Chondrocyte (in vitro differentiated cells): ENCODE data around the gene NLRP12. TPM values are rescaled to one million over a fixed set of nuclear protein-coding genes. Genes with fewer than 3 reads are reported as not detected.

Source experiments
- DNase-seq: peaks from one replicate; pipeline ENCODE4 v3.0.0; 2021; ENCODE audit warnings: mixed read lengths, low spot score
- H3K27ac Mint-ChIP-seq: one replicate; pipeline ENCODE4 v1.8.0; 2021; ENCODE audit warnings: mild to moderate bottlenecking, moderate library complexity, mixed read lengths; ENCODE audit not compliant: unreplicated experiment
- H3K27me3 Mint-ChIP-seq: 2 replicates; pipeline ENCODE4 v1.8.0; 2021; ENCODE audit warnings: low read depth, mixed read lengths
- H3K36me3 Mint-ChIP-seq: 2 replicates; pipeline ENCODE4 v1.8.0; 2021; ENCODE audit warnings: low read depth, mixed read lengths
- H3K4me1 Mint-ChIP-seq: 2 replicates; pipeline ENCODE4 v1.8.0; 2021; ENCODE audit warnings: low read depth, mild to moderate bottlenecking, mixed read lengths
- H3K4me3 Mint-ChIP-seq: one replicate; pipeline ENCODE4 v1.8.0; 2021; ENCODE audit warnings: mild to moderate bottlenecking, moderate library complexity, mixed read lengths; ENCODE audit not compliant: unreplicated experiment
- H3K9me3 Mint-ChIP-seq: 2 replicates; pipeline ENCODE4 v1.8.0; 2021; ENCODE audit warnings: low read depth, mixed read lengths
- CTCF ChIP-seq: fragments of 200-600 bp; sonication (generic); IDR thresholded peaks from 2 replicates; pipeline ENCODE4 v1.5.0; 2021; ENCODE audit warnings: antibody characterized with exemption, mild to moderate bottlenecking, moderate library complexity
- total RNA-seq: library from RNA; stranded (reverse); gene quantifications from 3 replicates; pipeline ENCODE4 v1.2.1, GENCODE V29; 2021

Gene NLRP12
- total RNA-seq, 1 donor from 2014 or later = not detected

GRCh38 chr19:53801257-53801656 is 22.9 kb downstream of the NLRP12 start:
- H3K27me3 Mint-ChIP-seq = no peaks in the 10 kb centered on the region
- H3K9me3 Mint-ChIP-seq = no peaks in the 10 kb centered on the region
- no peak for DNase-seq
- no peaks in the 10 kb centered on the region for H3K4me1 Mint-ChIP-seq
- no peak overlapping the region for H3K27ac Mint-ChIP-seq
- no peak for TF ChIP-seq CTCF
- H3K4me3 Mint-ChIP-seq = no peak overlapping the region
- H3K36me3 Mint-ChIP-seq = no peaks in the 10 kb centered on the region

GRCh38 chr19:53795019-53795418 is 29.1 kb downstream of the NLRP12 start:
- Mint-ChIP-seq H3K27ac (no peak overlapping the region), H3K36me3 (no peaks in the 10 kb centered on the region), H3K27me3 (no peaks in the 10 kb centered on the region), H3K4me3 (no peak overlapping the region), H3K4me1 (no peaks in the 10 kb centered on the region), H3K9me3 (no peaks in the 10 kb centered on the region)
- DNase-seq = no peak
- TF ChIP-seq CTCF = no peak

- Mint-ChIP-seq H3K4me1 (no peaks in the 10 kb centered on the region), H3K36me3 (no peaks in the 10 kb centered on the region), H3K9me3 (no peaks in the 10 kb centered on the region), H3K4me3 (no peak overlapping the region), H3K27ac (peak overlapping the region; percentile 17), H3K27me3 (no peaks in the 10 kb centered on the region)
- peak; percentile 91 for TF ChIP-seq CTCF
- no peak for DNase-seq
Observed at GRCh38 chr19:53792721-53793433, 31.2 kb downstream of the NLRP12 start.

- no peak for DNase-seq
- Mint-ChIP-seq H3K27me3 (no peaks in the 10 kb centered on the region), H3K4me1 (no peaks in the 10 kb centered on the region), H3K36me3 (no peaks in the 10 kb centered on the region), H3K9me3 (peaks cover 8% of the 10 kb centered on the region), H3K4me3 (no peak overlapping the region), H3K27ac (no peak overlapping the region)
- no peak for TF ChIP-seq CTCF
Observed at GRCh38 chr19:53789708-53790678, 34.1 kb downstream of the NLRP12 start.

GRCh38 chr19:53787266-53787665 is 36.8 kb downstream of the NLRP12 start:
- H3K4me1 Mint-ChIP-seq = no peaks in the 10 kb centered on the region
- no peak for TF ChIP-seq CTCF
- peaks cover 13% of the 10 kb centered on the region for H3K9me3 Mint-ChIP-seq
- H3K27me3 Mint-ChIP-seq = no peaks in the 10 kb centered on the region
- no peak for DNase-seq
- no peak overlapping the region for H3K4me3 Mint-ChIP-seq
- no peaks in the 10 kb centered on the region for H3K36me3 Mint-ChIP-seq
- H3K27ac Mint-ChIP-seq = no peak overlapping the region
